Breast epithelium (tissue), 4 donors: ENCODE measurements around the gene COL23A1. TPM values are rescaled to one million over a fixed set of nuclear protein-coding genes. Genes with fewer than 3 reads are reported as not detected.

Source experiments
- DNase-seq, 2 donors: peaks; one replicate each; pipeline ENCODE4 v3.0.0-alpha.2; 2019; ENCODE audit warnings: low spot score in 2 of 2
- H3K27ac ChIP-seq, 2 donors: fragments of 200-600 bp; sonication (generic) in 1 of 2; one replicate each; pipeline ENCODE4 v1.5.1; 2016 to 2019; ENCODE audit warnings: mild to moderate bottlenecking in 1 of 2
- H3K27me3 ChIP-seq, 2 donors: fragments of 200-600 bp; sonication (generic) in 1 of 2; one replicate each; pipeline versions ENCODE4 v1.5.1 to v1.6.0; 2017 to 2019; ENCODE audit warnings: control low read depth in 1 of 2, mild to moderate bottlenecking in 1 of 2
- H3K36me3 ChIP-seq: fragments of 200-600 bp; one replicate; pipeline ENCODE4 v1.5.1; 2019
- H3K4me1 ChIP-seq, 2 donors: fragments of 200-600 bp; sonication (generic); one replicate each; pipeline ENCODE4 v1.5.1; 2016 to 2019; ENCODE audit warnings: control low read depth in 1 of 2
- H3K4me3 ChIP-seq, 3 donors: fragments of 200-600 bp; sonication (generic); 1 replicate in 2 of 3; 2 replicates in 1 of 3; pipeline ENCODE4 v1.5.1; 2016 to 2019; ENCODE audit warnings: mild to moderate bottlenecking in 3 of 3, moderate library complexity in 2 of 3
- H3K9me3 ChIP-seq, 2 donors: fragments of 200-600 bp; sonication (generic) in 1 of 2; one replicate each; pipeline ENCODE4 v1.5.1; 2016 to 2019; ENCODE audit warnings: control low read depth in 1 of 2
- POLR2A ChIP-seq: fragments of 450-650 bp; IDR thresholded peaks from one replicate; pipeline ENCODE4 v1.6.1; 2016; ENCODE audit warnings: antibody characterized with exemption, mild to moderate bottlenecking, moderate library complexity
- POLR2AphosphoS5 ChIP-seq, 3 donors: sonication (generic); formaldehyde crosslinking; IDR thresholded peaks; one replicate each; pipeline ENCODE4 v1.6.1; 2017; ENCODE audit warnings: antibody characterized with exemption in 3 of 3
- intact Hi-C: fragments of 100-400 bp; cut with DNase I; formaldehyde crosslinking; loops from one replicate; pipeline ENCODE4 v1.15.1; 2023; ENCODE audit warnings: low total_unique reads
- total RNA-seq, 3 donors: library from RNA; depleted of rRNA; stranded (reverse); fragments of >200 nt; gene quantifications; one replicate each; pipeline ENCODE4 v1.1.0, GENCODE V29; 2016
- TF ChIP-seq, protein P1 (sequence below), 3 donors: fragments of 450-650 bp; IDR thresholded peaks; one replicate each; pipeline ENCODE4 v1.5.1; 2016 to 2017; ENCODE audit warnings: antibody characterized with exemption in 3 of 3, mild to moderate bottlenecking in 3 of 3, moderate library complexity in 3 of 3

COL23A1 gene
- total RNA-seq, 3 donors from 2014 or later: 0.32 to 3.3 (median 2.6) TPM

DNA sequence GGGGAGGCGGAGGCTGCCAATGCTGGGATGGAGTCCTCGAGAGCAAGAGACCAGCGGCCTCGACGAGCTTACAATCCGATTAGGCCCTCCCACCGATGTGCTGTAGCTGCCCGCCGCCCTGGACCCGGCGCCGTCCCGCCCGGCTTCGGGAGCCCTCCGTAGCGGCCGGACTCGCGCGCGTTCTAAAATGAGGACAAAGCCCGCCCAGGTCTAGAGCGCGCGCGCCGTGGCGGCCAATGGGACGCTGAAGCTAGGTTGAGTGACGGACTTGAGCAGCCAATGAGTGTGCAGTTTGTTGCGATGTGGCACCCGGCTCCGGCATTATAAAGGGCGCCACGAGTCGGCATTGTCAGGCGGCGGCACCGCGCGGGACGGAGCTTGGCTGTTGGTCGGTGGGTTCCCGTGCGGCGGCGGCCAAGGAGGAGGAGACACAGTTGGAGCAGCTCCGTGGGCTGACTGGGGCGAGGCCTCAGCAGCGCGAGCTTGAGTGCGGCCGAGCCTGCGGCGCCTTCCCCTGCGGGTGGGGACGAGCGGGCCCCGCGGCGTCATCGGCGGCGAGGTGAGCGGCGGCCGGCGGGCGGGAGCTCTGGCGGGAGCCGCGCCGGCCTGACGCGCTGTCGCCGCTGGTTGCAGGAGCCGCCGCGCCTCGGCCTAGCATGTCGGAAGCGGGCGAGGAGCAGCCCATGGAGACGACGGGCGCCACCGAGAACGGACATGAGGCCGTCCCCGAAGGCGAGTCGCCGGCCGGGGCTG lies 385.8 kb downstream of the COL23A1 start, which contains the start of gene HNRNPAB:
Gene HNRNPAB, plus strand, starts transcription at position 352 of the 753 bp plus-strand sequence. Its CDS starts 305 bp downstream, at position 657.
- Histone ChIP-seq H3K4me3 (peak within 1 kb of the TSS; percentile 88 to 99 (median 94)), H3K27ac (peak within 1 kb of the TSS; percentile 89 to 92), H3K9me3 (no peaks in the 10 kb centered on the region), H3K27me3 (no peaks in the 10 kb centered on the region), H3K4me1 (peaks cover 11 to 17% of the 10 kb centered on the region in 2 donors), H3K36me3 (peaks cover 3% of the 10 kb centered on the region)
- TF ChIP-seq POLR2AphosphoS5 (IDR thresholded peaks at IDR 0.05) (peak; percentile 98 to 100 (median 99)), POLR2A (peak; percentile 99)
- TF ChIP-seq, protein P1, sequence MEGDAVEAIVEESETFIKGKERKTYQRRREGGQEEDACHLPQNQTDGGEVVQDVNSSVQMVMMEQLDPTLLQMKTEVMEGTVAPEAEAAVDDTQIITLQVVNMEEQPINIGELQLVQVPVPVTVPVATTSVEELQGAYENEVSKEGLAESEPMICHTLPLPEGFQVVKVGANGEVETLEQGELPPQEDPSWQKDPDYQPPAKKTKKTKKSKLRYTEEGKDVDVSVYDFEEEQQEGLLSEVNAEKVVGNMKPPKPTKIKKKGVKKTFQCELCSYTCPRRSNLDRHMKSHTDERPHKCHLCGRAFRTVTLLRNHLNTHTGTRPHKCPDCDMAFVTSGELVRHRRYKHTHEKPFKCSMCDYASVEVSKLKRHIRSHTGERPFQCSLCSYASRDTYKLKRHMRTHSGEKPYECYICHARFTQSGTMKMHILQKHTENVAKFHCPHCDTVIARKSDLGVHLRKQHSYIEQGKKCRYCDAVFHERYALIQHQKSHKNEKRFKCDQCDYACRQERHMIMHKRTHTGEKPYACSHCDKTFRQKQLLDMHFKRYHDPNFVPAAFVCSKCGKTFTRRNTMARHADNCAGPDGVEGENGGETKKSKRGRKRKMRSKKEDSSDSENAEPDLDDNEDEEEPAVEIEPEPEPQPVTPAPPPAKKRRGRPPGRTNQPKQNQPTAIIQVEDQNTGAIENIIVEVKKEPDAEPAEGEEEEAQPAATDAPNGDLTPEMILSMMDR (IDR thresholded peaks at IDR 0.05): no peak
- DNase-seq: peak; percentile 96 to 98
- intact Hi-C loops: no loop called here

DNA sequence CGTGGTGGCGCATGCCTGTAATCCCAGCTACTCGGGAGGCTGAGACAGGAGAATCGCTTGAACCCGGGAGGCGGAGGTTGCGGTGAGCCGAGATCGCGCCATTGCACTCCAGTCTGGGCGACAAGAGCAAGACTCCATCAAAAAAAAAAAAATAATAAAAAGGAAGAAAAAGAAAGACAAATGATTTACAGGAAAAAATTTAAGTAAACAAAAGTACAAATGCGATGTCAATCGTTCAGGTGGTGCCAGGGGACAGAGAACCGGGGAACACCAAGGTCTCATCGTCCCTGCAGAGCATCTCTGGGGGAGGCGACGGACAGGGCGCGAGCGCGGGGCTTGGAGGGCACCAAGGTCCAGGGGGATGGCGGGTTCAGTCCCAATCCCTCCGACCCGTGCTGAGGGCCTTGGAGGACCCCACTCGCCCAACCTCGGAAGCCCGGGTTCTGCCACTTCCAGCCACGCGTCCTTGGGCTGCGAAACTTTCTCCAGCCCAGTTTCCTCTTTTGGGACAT lies 386.5 kb downstream of the COL23A1 start:
- no peaks in the 10 kb centered on the region for H3K9me3 ChIP-seq
- H3K4me3 ChIP-seq: peak overlapping the region; percentile 88 to 99 (median 94)
- TF ChIP-seq POLR2AphosphoS5 (IDR thresholded peaks at IDR 0.05): no peak
- TF ChIP-seq, protein P1 (IDR thresholded peaks at IDR 0.05): no peak
- no peak for TF ChIP-seq POLR2A
- DNase-seq: peak in 1 of 2 donors; percentile 51
- no peaks in the 10 kb centered on the region for H3K36me3 ChIP-seq
- H3K27me3 ChIP-seq: no peaks in the 10 kb centered on the region
- H3K27ac ChIP-seq: peak overlapping the region; percentile 2 to 89
- peaks cover 11 to 17% of the 10 kb centered on the region in 2 donors for H3K4me1 ChIP-seq
- intact Hi-C loops: no loop called here

DNA sequence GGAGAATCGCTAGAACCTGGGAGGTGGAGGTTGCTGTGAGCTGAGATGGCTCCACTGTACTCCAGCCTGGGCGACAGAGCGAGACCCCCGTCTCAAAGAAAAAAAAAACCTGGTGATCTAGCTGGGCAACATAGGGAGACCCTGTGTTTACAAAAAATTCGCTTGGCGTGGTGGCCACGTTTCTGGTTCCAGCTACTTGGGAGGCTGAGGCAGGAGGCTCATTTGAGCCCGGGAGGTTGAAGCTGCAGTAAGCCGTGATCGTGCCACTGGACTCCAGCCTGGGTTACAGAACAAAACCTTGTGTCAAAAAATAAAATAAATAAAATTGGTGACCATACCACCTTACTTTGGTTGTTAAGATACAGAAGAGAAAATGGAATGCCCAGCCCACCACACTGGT lies 387.7 kb downstream of the COL23A1 start:
- H3K4me3 ChIP-seq: no peak overlapping the region
- no peaks in the 10 kb centered on the region for H3K27me3 ChIP-seq
- no peaks in the 10 kb centered on the region for H3K36me3 ChIP-seq
- H3K27ac ChIP-seq: no peak overlapping the region
- peak in 1 of 2 donors; percentile 6 for DNase-seq
- intact Hi-C loops: no loop called here
- TF ChIP-seq POLR2A (no peak), POLR2AphosphoS5 (IDR thresholded peaks at IDR 0.05) (no peak)
- TF ChIP-seq, protein P1 (IDR thresholded peaks at IDR 0.05): no peak
- H3K4me1 ChIP-seq: peaks cover 11 to 17% of the 10 kb centered on the region in 2 donors
- no peaks in the 10 kb centered on the region for H3K9me3 ChIP-seq

DNA sequence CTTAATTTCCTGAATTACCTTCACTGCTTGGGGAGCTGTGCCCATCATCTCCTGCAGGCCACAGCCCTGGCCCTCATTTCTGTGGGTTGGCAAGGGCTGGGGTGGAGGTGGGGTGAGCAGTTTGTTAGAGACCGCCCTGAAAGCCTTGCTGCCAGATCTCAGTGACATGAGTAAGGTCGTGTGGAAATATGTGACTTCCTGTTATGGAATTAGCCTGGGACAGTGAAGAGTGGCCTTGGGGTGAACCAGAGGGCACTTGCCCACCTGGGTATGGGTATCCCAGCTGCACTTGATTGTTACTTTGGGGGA lies 388.3 kb downstream of the COL23A1 start:
- TF ChIP-seq, protein P1 (IDR thresholded peaks at IDR 0.05): no peak
- TF ChIP-seq POLR2A (no peak), POLR2AphosphoS5 (IDR thresholded peaks at IDR 0.05) (no peak)
- Histone ChIP-seq H3K27ac (no peak overlapping the region), H3K9me3 (no peaks in the 10 kb centered on the region), H3K4me3 (no peak overlapping the region), H3K4me1 (peaks cover 10 to 11% of the 10 kb centered on the region in 2 donors), H3K36me3 (no peaks in the 10 kb centered on the region), H3K27me3 (no peaks in the 10 kb centered on the region)
- peak; percentile 28 to 38 for DNase-seq
- intact Hi-C loops: no loop called here
